HepG2 (cell line): ENCODE measurements around the gene EVL. TPM values are rescaled to one million over a fixed set of nuclear protein-coding genes. Genes with fewer than 3 reads are reported as not detected.

Source experiments
- ATAC-seq: fragments of 200-7000 bp; cut with Tn5 transposase; 3 replicates; pipeline ENCODE4 v1.9.1; 2020; ENCODE audit warnings: mild to moderate bottlenecking, moderate library complexity
- BruUV-seq: library from RNA; stranded (reverse); fragments of 400-500 nt; replicated peaks from 2 replicates; lab custom pipeline; 2021; lab: Mats Ljungman, UMichigan
- CTCF ChIA-PET: fragments of 300-600 bp; formaldehyde crosslinking; extraction: SDS; loops from one replicate; lab custom pipeline; 2021; ENCODE audit warnings: low total read pairs, inconsistent platforms, low intra/inter-chr PET ratio; lab: Yijun Ruan, JAX
- POLR2A ChIA-PET: fragments of 350-600 bp; sonication (Branson Sonifier 250); formaldehyde crosslinking; loops from one replicate; lab custom pipeline; 2020; ENCODE audit warnings: antibody characterized with exemption, inconsistent platforms; lab: Yijun Ruan, JAX
- DNase-seq: peaks from one replicate; pipeline ENCODE4 v3.0.0-alpha.2; 2015; ENCODE audit warnings: low spot score
- FAIRE-seq: peaks from 3 replicates; lab custom pipeline; 2011; peaks lifted over from hg19 to GRCh38; lab: Jason Lieb, UNC
- H2AFZ ChIP-seq: one replicate; pipeline ENCODE4 v1.6.1; 2011; ENCODE audit warnings: low read length, inconsistent platforms
- H3K27ac ChIP-seq: fragments of 300-600 bp; 3 replicates; pipeline ENCODE4 v1.8.0; 2011; ENCODE audit warnings: mixed run types, mild to moderate bottlenecking, mixed read lengths, low read length, inconsistent platforms; ENCODE audit not compliant: insufficient read depth; ENCODE audit errors: extremely low read length
- H3K27me3 ChIP-seq, 2 experiments: fragments of 200-600 bp in 1 of 2; 2 replicates in 1 of 2; 3 replicates in 1 of 2; pipeline versions ENCODE4 v1.6.0 to v1.8.0; 2011; ENCODE audit warnings: low read length in 2 of 2, mild to moderate bottlenecking in 2 of 2, moderate library complexity in 2 of 2, inconsistent platforms in 1 of 2; ENCODE audit not compliant: insufficient read depth in 2 of 2, control insufficient read depth in 1 of 2
- H3K36me3 ChIP-seq, 2 experiments: fragments of 200-600 bp in 1 of 2; replicated peaks in 1 of 2; 2 replicates in 1 of 2; 3 replicates in 1 of 2; pipeline versions ENCODE4 v1.5.1 to v1.8.0; 2011; ENCODE audit warnings: low read length in 2 of 2, inconsistent platforms in 1 of 2; ENCODE audit not compliant: insufficient read depth in 2 of 2, control insufficient read depth in 1 of 2
- H3K4me1 ChIP-seq: 2 replicates; pipeline ENCODE4 v1.5.1; 2012; ENCODE audit warnings: low read length, inconsistent platforms; ENCODE audit not compliant: insufficient read depth
- H3K4me2 ChIP-seq: 2 replicates; pipeline ENCODE4 v1.6.0; 2011; ENCODE audit warnings: low read depth, low read length, inconsistent platforms
- H3K4me3 ChIP-seq, 3 experiments: fragments of 200-600 bp in 1 of 3; sonication (generic), shearing (Covaris generic) in 1 of 3; replicated peaks in 1 of 3; 2 replicates each; pipeline ENCODE4 v1.5.1; 2011 to 2016; ENCODE audit warnings: low read length in 3 of 3, inconsistent platforms in 2 of 3, low read depth in 2 of 3, mild to moderate bottlenecking in 2 of 3, control low read depth in 1 of 3, mixed read lengths in 1 of 3; ENCODE audit not compliant: insufficient read depth in 1 of 3
- H3K79me2 ChIP-seq: one replicate; pipeline ENCODE4 v1.6.1; 2011; ENCODE audit warnings: low read length, inconsistent platforms; ENCODE audit not compliant: insufficient read depth
- H3K9ac ChIP-seq: 2 replicates; pipeline ENCODE4 v1.6.0; 2011; ENCODE audit warnings: mild to moderate bottlenecking, low read depth, low read length, inconsistent platforms; ENCODE audit not compliant: insufficient read depth
- H3K9me3 ChIP-seq: 2 replicates; pipeline ENCODE4 v1.5.1; 2012; ENCODE audit warnings: mild to moderate bottlenecking, low read length
- H4K20me1 ChIP-seq: 2 replicates; pipeline ENCODE4 v1.6.0; 2011; ENCODE audit warnings: inconsistent platforms, mild to moderate bottlenecking, low read length, moderate library complexity; ENCODE audit not compliant: insufficient read depth
- DRAP1 ChIP-seq: IDR thresholded peaks from 2 replicates; pipeline ENCODE4 v1.6.1; 2016; ENCODE audit warnings: missing genetic modification reagents, missing compliant biosample characterization
- E2F2 ChIP-seq: sonication (generic); formaldehyde crosslinking; IDR thresholded peaks from 2 replicates; pipeline ENCODE4 v1.4.0; 2020; ENCODE audit warnings: missing genetic modification reagents, borderline replicate concordance
- ELF4 ChIP-seq: sonication (generic); formaldehyde crosslinking; IDR thresholded peaks from 2 replicates; pipeline ENCODE4 v1.5.0; 2020; ENCODE audit warnings: missing genetic modification reagents, mild to moderate bottlenecking, moderate library complexity, borderline replicate concordance
- MTF1 ChIP-seq: sonication (generic); formaldehyde crosslinking; IDR thresholded peaks from 2 replicates; pipeline ENCODE4 v1.5.0; 2020; ENCODE audit warnings: missing genetic modification reagents
- MZF1 ChIP-seq: sonication (generic); formaldehyde crosslinking; IDR thresholded peaks from 2 replicates; pipeline ENCODE4 v1.8.1; 2023; ENCODE audit warnings: mild to moderate bottlenecking, missing genetic modification reagents, borderline replicate concordance
- RELA ChIP-seq: sonication (generic); formaldehyde crosslinking; IDR thresholded peaks from 2 replicates; pipeline ENCODE4 v1.4.0; 2020; ENCODE audit warnings: missing genetic modification reagents
- THRA ChIP-seq: sonication (generic); formaldehyde crosslinking; IDR thresholded peaks from 2 replicates; pipeline ENCODE4 v1.4.0; 2020; ENCODE audit warnings: missing genetic modification reagents, borderline replicate concordance
- ZMAT5 ChIP-seq: sonication (generic); formaldehyde crosslinking; IDR thresholded peaks from 2 replicates; pipeline ENCODE4 v1.5.0; 2020; ENCODE audit warnings: mild to moderate bottlenecking, low read depth, missing genetic modification reagents, borderline replicate concordance
- ZNF101 ChIP-seq: sonication (generic); formaldehyde crosslinking; IDR thresholded peaks from 2 replicates; pipeline ENCODE4 v1.4.0; 2020; ENCODE audit warnings: mild to moderate bottlenecking, low read depth, missing genetic modification reagents, borderline replicate concordance
- ZNF3 ChIP-seq: IDR thresholded peaks from 2 replicates; pipeline ENCODE4 v1.7.0; 2017; ENCODE audit warnings: inconsistent platforms
- ZNF44 ChIP-seq: sonication (generic); formaldehyde crosslinking; IDR thresholded peaks from 2 replicates; pipeline ENCODE4 v1.5.1; 2020; ENCODE audit warnings: mild to moderate bottlenecking, missing genetic modification reagents
- WGBS: methylation state at CpG from one replicate; pipeline ENCODE4 v1.1.6; 2017; ENCODE audit warnings: low lambda C conversion rate; 5-methylcytosine and 5-hydroxymethylcytosine counted together
- in situ Hi-C: cut with HindIII; loops from 2 replicates; pipeline ENCODE4 v1.10.0; 2017; ENCODE audit warnings: low pct_unique_long_range_greater_than_20kb; ENCODE audit not compliant: extremely low pct_ligation_motif_present
- intact Hi-C: fragments of 100-400 bp; cut with micrococcal nuclease; formaldehyde crosslinking; loops from one replicate; pipeline ENCODE4 v1.10.0; 2022; ENCODE audit not compliant: unreplicated experiment
- polyA plus RNA-seq, 8 experiments: library from polyadenylated mRNA; depleted of rRNA in 3 of 8; stranded (reverse) in 7 of 8; unstranded in 1 of 8; fragments of >200 nt; fragmentation: Illumina TruSeq in 4 of 8; extraction: Trizol in 4 of 8; gene quantifications; 2 replicates each; pipeline versions ENCODE4 v1.2.1 to v1.2.3, GENCODE V29; 2011 to 2016; ENCODE audit warnings: low read depth in 4 of 8, missing spikeins in 1 of 8, mixed read lengths in 1 of 8; ENCODE audit not compliant: insufficient read depth in 1 of 8
- total RNA-seq, 5 experiments: library from RNA; depleted of rRNA; stranded (reverse); fragments of >200 nt; fragmentation: Illumina TruSeq; extraction: Trizol; gene quantifications; 2 replicates each; pipeline ENCODE4 v1.2.3, GENCODE V29; 2016; ENCODE audit warnings: low read depth in 1 of 5

EVL gene
- total and polyA plus RNA-seq, 2 of the 13 experiments (the other 11 are each of a cell fraction or from before 2014, with no cell fraction given) = 15.1 to 31.2 TPM

GRCh38 chr14:100128688-100129087, 63.5 kb downstream of the EVL start:
- H3K9ac ChIP-seq = no peak overlapping the region
- H3K79me2 ChIP-seq = no peaks in the 10 kb centered on the region
- POLR2A ChIA-PET = no interaction called here
- CTCF ChIA-PET = no interaction called here
- BruUV-seq = no TSS peak
- WGBS = 73% methylated on average over 9 of the region's 12 CpGs
- H3K4me3 ChIP-seq = no peak overlapping the region
- DNase-seq (no peak), FAIRE-seq (no peak), ATAC-seq (no peak)
- peaks cover 20% of the 10 kb centered on the region for H3K4me1 ChIP-seq
- peaks cover 8 to 15% of the 10 kb centered on the region in 2 experiments; a peak in 4 of 5 replicates for H3K36me3 ChIP-seq
- H3K27me3 ChIP-seq = no peaks in the 10 kb centered on the region
- in situ Hi-C loops = no loop called here
- intact Hi-C loops = no loop called here
- H3K27ac ChIP-seq = no peak overlapping the region
- no peak overlapping the region for H3K4me2 ChIP-seq
- H3K9me3 ChIP-seq = no peaks in the 10 kb centered on the region
- no peak for TF ChIP-seq MTF1 (CRISPR knock-in tag)
- TF ChIP-seq ZNF44 (CRISPR knock-in tag) = no peak
- no peak for TF ChIP-seq ELF4
- no peak for TF ChIP-seq RELA (CRISPR knock-in tag)
- no peak for TF ChIP-seq ZNF101 (CRISPR knock-in tag)
- no peak for TF ChIP-seq THRA
- no peak for TF ChIP-seq ZNF3 (CRISPR knock-in tag)
- TF ChIP-seq ZMAT5 (CRISPR knock-in tag) = no peak
- TF ChIP-seq E2F2 (CRISPR knock-in tag) = no peak
- TF ChIP-seq MZF1 = no peak
- TF ChIP-seq DRAP1 (CRISPR knock-in tag) = no peak
- H4K20me1 ChIP-seq = no peaks in the 10 kb centered on the region
- H2AFZ ChIP-seq = no peak overlapping the region
